ENCODE data around the gene ADIG.

DNA sequence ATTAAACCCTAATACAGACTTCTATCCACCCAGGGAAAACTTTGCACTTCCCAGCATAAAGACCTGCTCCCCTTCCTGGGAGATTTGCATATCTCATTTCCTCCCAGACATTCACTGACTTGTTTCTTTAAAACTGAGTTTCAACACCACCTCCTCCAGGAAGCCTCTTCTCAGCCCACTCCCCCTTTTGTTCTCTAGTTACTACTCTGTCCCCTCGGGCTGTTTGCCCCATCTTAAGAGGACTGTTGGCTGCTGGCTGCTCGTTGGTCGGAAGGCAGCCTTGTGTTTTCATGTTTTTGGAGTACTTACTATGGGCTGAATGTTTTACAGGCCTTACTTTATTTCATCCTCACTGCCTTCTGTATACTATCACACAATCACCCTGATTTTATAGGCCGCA, 27.2 kb downstream of the ADIG start:
- TF ChIP-seq, protein P1, sequence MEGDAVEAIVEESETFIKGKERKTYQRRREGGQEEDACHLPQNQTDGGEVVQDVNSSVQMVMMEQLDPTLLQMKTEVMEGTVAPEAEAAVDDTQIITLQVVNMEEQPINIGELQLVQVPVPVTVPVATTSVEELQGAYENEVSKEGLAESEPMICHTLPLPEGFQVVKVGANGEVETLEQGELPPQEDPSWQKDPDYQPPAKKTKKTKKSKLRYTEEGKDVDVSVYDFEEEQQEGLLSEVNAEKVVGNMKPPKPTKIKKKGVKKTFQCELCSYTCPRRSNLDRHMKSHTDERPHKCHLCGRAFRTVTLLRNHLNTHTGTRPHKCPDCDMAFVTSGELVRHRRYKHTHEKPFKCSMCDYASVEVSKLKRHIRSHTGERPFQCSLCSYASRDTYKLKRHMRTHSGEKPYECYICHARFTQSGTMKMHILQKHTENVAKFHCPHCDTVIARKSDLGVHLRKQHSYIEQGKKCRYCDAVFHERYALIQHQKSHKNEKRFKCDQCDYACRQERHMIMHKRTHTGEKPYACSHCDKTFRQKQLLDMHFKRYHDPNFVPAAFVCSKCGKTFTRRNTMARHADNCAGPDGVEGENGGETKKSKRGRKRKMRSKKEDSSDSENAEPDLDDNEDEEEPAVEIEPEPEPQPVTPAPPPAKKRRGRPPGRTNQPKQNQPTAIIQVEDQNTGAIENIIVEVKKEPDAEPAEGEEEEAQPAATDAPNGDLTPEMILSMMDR (IDR thresholded peaks at IDR 0.05 in 8 of 11, conservative IDR thresholded peaks at IDR 0.05 in 3 of 11): no peak
- TF ChIP-seq POLR2A (IDR thresholded peaks at IDR 0.05) (no peak), POLR2AphosphoS5 (IDR thresholded peaks at IDR 0.05) (no peak)

All from spleen (tissue), 7 donors.